GM10266 (cell line): Measurements from ENCODE around the gene PARD3.

Experiments used
- DNase-seq: peaks from one replicate; pipeline ENCODE4 v3.0.0; 2012; ENCODE audit errors: extremely low spot score
- TF ChIP-seq, protein P1 (sequence below): IDR thresholded peaks from 2 replicates; pipeline ENCODE4 v1.5.1; 2012; ENCODE audit warnings: mild to moderate bottlenecking, low read depth; ENCODE audit not compliant: control insufficient read depth, insufficient read depth; ENCODE audit errors: missing control alignments

The PARD3 gene

DNA sequence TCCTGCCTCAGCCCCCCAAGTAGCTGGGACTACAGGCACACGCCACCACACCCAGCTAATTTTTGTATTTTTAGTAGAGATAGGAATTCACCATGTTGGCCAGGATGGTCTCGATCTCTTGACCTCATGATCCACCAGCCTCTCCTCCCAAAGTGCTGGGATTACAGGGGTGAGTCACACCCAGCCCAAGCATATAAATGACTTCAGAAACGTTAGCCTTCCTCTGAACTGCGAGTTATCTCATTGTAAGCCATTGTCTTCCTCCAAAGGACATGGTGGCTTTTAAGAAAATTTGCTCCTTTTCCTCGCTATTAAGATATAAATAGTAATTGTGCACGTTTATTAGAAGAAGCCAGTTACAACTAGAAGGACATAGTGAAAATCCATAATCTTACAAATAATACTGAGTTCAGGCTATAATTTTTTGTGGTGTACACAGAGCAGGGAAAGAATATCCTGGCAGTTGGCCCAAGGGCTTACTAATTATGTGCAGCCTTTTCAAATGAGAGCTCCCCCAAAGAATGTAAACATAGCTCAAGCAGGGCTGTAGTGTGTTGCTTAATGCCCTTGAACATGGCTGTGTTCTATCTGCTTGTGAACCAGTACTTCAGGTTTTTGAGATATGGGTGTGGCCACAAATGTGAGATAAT, 495.8 kb downstream of the PARD3 start:
- TF ChIP-seq, protein P1, sequence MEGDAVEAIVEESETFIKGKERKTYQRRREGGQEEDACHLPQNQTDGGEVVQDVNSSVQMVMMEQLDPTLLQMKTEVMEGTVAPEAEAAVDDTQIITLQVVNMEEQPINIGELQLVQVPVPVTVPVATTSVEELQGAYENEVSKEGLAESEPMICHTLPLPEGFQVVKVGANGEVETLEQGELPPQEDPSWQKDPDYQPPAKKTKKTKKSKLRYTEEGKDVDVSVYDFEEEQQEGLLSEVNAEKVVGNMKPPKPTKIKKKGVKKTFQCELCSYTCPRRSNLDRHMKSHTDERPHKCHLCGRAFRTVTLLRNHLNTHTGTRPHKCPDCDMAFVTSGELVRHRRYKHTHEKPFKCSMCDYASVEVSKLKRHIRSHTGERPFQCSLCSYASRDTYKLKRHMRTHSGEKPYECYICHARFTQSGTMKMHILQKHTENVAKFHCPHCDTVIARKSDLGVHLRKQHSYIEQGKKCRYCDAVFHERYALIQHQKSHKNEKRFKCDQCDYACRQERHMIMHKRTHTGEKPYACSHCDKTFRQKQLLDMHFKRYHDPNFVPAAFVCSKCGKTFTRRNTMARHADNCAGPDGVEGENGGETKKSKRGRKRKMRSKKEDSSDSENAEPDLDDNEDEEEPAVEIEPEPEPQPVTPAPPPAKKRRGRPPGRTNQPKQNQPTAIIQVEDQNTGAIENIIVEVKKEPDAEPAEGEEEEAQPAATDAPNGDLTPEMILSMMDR, result no peak
- DNase-seq, result no peak

- DNase-seq, result no peak
- TF ChIP-seq, protein P1, result no peak
Measured at GRCh38 chr10:34316154-34316553, 498.9 kb downstream of the PARD3 start.

- DNase-seq, result no peak
- TF ChIP-seq, protein P1, result no peak
Measured at GRCh38 chr10:34314457-34314856, 500.6 kb downstream of the PARD3 start.

DNA sequence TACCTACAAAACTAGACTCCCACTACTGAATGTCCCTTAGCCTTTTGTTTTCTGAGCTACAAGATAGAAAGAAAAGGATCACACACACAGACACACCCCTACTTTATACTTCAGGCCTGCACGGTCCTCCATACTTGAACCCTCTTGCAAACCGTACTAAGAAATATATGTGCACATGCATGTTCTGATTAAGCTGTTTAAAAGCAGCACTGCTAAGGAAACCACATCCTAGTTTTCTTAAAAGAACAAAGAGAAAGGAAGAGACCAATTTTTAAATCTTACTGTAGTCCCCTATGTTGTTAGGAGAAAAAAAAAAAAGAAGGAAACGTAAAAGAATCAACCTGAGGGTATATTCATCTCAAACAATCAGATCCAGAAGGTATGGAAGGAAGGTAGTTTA, 501.2 kb downstream of the PARD3 start:
- TF ChIP-seq, protein P1, result no peak
- DNase-seq, result no peak

GRCh38 chr10:34313353-34313752, 501.7 kb downstream of the PARD3 start:
- no peak for DNase-seq
- TF ChIP-seq, protein P1, result no peak

DNA sequence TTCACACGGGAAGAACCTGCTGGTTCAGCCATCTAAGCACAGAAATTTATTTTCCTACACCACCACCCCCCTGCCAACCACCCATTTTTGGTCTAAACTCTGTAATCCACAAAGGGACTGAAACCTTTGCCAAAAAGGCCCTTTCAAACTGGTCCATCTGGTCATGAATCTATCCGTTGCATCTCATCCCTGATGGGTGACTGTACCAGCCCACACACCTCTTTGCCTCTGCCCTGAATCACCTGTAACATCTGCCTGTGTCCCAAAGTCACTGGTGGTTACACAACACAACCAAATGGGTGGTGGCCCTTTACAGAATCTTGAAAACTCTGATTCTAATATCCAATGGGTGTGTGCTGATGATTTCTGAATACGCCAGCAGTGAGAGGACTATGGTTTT, 503.4 kb downstream of the PARD3 start:
- TF ChIP-seq, protein P1, result no peak
- DNase-seq, result no peak

DNA sequence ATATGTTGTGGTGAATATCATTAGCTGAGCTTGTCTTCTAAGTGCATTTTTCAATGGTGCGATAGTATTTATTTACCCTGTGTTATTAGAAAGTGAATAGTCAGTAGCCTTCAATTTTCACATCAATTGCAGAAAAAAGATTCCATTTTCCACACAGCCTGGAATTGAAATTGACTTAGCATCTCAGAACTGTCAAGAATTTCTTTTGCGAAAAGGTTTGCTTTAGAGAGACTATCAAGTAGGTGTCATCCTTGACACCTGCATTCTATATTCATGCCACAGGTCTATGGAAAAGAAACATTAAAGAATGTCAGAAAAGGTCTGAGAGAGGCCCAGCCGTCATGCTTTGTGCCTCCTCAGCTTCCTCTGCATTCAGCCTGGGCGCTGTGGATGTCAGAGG, 504.9 kb downstream of the PARD3 start:
- TF ChIP-seq, protein P1, result no peak
- no peak for DNase-seq
